Kidney epithelial cell (primary cell): Measurements from ENCODE around the gene PKIG. TPM values are rescaled to one million over a fixed set of nuclear protein-coding genes. Genes with fewer than 3 reads are reported as not detected.
"Not testable (repeated sequence)": the region's sequence is repeated elsewhere in the genome, so short reads cannot be mapped to it uniquely, and the experiment has no call there.

ENCODE experiments used
- DNase-seq: peaks from one replicate; pipeline ENCODE4 v3.0.0-alpha.2; 2010; ENCODE audit warnings: low read depth
- H3K27me3 ChIP-seq: 2 replicates; pipeline ENCODE4 v1.6.0; 2011; ENCODE audit warnings: low read length; ENCODE audit not compliant: control insufficient read depth, insufficient read depth
- H3K36me3 ChIP-seq: 2 replicates; pipeline ENCODE4 v1.5.1; 2011; ENCODE audit warnings: low read length; ENCODE audit not compliant: control insufficient read depth, insufficient read depth
- H3K4me3 ChIP-seq: 2 replicates; pipeline ENCODE4 v1.5.1; 2011; ENCODE audit warnings: low read depth, mild to moderate bottlenecking, control low read depth, low read length
- CTCF ChIP-seq: IDR thresholded peaks from 2 replicates; pipeline ENCODE4 v1.5.1; 2011; ENCODE audit warnings: mild to moderate bottlenecking, moderate library complexity, low read length, control low read depth, inconsistent platforms; ENCODE audit not compliant: insufficient read depth, poor library complexity, severe bottlenecking
- total RNA-seq: library from RNA; depleted of rRNA; stranded (reverse); fragments of >200 nt; gene quantifications from 2 replicates; pipeline ENCODE4 v1.2.3, GENCODE V29; 2015

The PKIG gene
- total RNA-seq, 1 donor from 2014 or later: 74.1 TPM

- no peaks in the 10 kb centered on the region for H3K36me3 ChIP-seq
- no peak overlapping the region for H3K4me3 ChIP-seq
- TF ChIP-seq CTCF: no peak
- no peaks in the 10 kb centered on the region for H3K27me3 ChIP-seq
- no peak for DNase-seq
Observed at GRCh38 chr20:44552050-44552449, 30.3 kb upstream of the PKIG start.

- no peaks in the 10 kb centered on the region for H3K36me3 ChIP-seq
- TF ChIP-seq CTCF: no peak
- no peaks in the 10 kb centered on the region for H3K27me3 ChIP-seq
- DNase-seq: no peak
- no peak overlapping the region for H3K4me3 ChIP-seq
Observed at GRCh38 chr20:44552568-44552949, 29.8 kb upstream of the PKIG start.

- TF ChIP-seq CTCF: no peak
- Histone ChIP-seq H3K27me3 (no peaks in the 10 kb centered on the region), H3K4me3 (no peak overlapping the region), H3K36me3 (no peaks in the 10 kb centered on the region)
- no peak for DNase-seq
Observed at GRCh38 chr20:44552950-44553908, 29.1 kb upstream of the PKIG start.

GRCh38 chr20:44559302-44559701, 23.1 kb upstream of the PKIG start:
- no peak for TF ChIP-seq CTCF
- DNase-seq: no peak
- Histone ChIP-seq H3K36me3 (no peaks in the 10 kb centered on the region), H3K4me3 (no peak overlapping the region), H3K27me3 (no peaks in the 10 kb centered on the region)

GRCh38 chr20:44560229-44560628, 22.1 kb upstream of the PKIG start:
- Histone ChIP-seq H3K4me3 (no peak overlapping the region), H3K36me3 (no peaks in the 10 kb centered on the region), H3K27me3 (no peaks in the 10 kb centered on the region)
- TF ChIP-seq CTCF: no peak
- DNase-seq: no peak

GRCh38 chr20:44560818-44561217, 21.6 kb upstream of the PKIG start:
- not testable (repeated sequence) for H3K36me3 ChIP-seq, H3K27me3 ChIP-seq, DNase-seq, H3K4me3 ChIP-seq
